ENCODE results near the gene ESPNL.

DNA sequence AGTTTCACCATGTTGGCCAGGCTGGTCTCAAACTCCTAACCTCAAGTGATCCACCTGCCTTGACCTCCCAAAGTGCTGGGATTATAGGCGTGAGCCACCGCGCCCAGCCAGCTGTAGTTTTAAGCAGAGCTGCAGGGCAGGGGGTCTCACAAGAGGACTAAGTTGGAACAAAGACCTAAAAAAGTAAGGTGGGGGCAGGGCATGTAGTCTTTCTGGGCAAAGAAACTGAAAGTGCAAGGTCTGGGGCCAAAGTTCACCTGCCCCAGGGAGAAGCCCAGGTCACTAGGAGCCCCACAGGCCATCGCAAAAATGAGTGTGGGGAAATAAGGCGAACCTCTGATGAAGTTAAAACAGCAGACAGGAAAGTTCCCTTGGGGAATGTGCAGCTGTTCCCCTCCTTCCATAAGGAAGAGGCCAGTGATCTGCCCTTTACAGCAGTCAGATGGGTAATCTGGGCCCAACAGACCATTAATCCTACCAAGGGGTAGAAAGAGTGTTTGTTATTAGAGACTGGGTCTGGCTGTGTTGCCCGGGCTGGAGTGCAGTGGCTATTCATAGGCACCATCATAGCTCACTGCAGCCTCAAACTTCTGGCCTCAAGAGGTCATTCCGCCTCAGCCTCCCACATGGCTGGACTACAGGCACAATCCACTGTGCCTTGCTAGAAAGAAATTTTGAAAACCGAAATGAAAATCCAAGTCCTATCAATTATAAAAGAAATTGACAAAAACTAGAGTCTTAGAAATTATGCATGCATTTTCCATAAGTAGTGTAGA, 36.5 kb upstream of the ESPNL start:
- TF ChIP-seq POLR2A (IDR thresholded peaks at IDR 0.05), result no peak
- TF ChIP-seq, protein P1, sequence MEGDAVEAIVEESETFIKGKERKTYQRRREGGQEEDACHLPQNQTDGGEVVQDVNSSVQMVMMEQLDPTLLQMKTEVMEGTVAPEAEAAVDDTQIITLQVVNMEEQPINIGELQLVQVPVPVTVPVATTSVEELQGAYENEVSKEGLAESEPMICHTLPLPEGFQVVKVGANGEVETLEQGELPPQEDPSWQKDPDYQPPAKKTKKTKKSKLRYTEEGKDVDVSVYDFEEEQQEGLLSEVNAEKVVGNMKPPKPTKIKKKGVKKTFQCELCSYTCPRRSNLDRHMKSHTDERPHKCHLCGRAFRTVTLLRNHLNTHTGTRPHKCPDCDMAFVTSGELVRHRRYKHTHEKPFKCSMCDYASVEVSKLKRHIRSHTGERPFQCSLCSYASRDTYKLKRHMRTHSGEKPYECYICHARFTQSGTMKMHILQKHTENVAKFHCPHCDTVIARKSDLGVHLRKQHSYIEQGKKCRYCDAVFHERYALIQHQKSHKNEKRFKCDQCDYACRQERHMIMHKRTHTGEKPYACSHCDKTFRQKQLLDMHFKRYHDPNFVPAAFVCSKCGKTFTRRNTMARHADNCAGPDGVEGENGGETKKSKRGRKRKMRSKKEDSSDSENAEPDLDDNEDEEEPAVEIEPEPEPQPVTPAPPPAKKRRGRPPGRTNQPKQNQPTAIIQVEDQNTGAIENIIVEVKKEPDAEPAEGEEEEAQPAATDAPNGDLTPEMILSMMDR (IDR thresholded peaks at IDR 0.05), result no peak
